Endothelial cell of umbilical vein (primary cell): ENCODE data around the gene GAS7. TPM values are rescaled to one million over a fixed set of nuclear protein-coding genes. Genes with fewer than 3 reads are reported as not detected.

Source experiments
- BruUV-seq: library from RNA; stranded (reverse); fragments of 400-500 nt; replicated peaks from 2 replicates; lab custom pipeline; 2021; lab: Mats Ljungman, UMichigan
- CTCF ChIA-PET: fragments of 300-600, 350-600 bp; sonication (Branson Sonifier 250); formaldehyde crosslinking; loops from one replicate; lab custom pipeline; 2021; ENCODE audit warnings: antibody characterized with exemption, inconsistent platforms; lab: Charles Lee
- POLR2A ChIA-PET: fragments of 300-600, 350-600 bp; sonication (Branson Sonifier 250); formaldehyde crosslinking; loops from one replicate; lab custom pipeline; 2021; ENCODE audit warnings: antibody characterized with exemption, inconsistent platforms; lab: Charles Lee
- DNase-seq: peaks from one replicate; pipeline ENCODE4 v3.0.0-alpha.2; 2011; ENCODE audit warnings: low read depth, low spot score
- FAIRE-seq: peaks from 2 replicates; lab custom pipeline; 2011; peaks lifted over from hg19 to GRCh38; lab: Jason Lieb, UNC
- H2AFZ ChIP-seq: 2 replicates; pipeline ENCODE4 v1.6.0; 2012; ENCODE audit warnings: low read depth, low read length, control low read depth, inconsistent platforms
- H3K27ac ChIP-seq: 2 replicates; pipeline ENCODE4 v1.5.1; 2011; ENCODE audit warnings: low read depth, mild to moderate bottlenecking, control low read depth, low read length, moderate library complexity; ENCODE audit not compliant: insufficient read depth
- H3K27me3 ChIP-seq, 2 experiments: 2 replicates each; pipeline versions ENCODE4 v1.6.0 to v1.6.1; 2011; ENCODE audit warnings: low read length in 2 of 2, mixed read lengths in 1 of 2; ENCODE audit not compliant: control insufficient read depth in 2 of 2, insufficient read depth in 2 of 2
- H3K36me3 ChIP-seq, 2 experiments: 2 replicates in 1 of 2; 3 replicates in 1 of 2; pipeline ENCODE4 v1.5.1; 2011; ENCODE audit warnings: low read length in 2 of 2, mild to moderate bottlenecking in 1 of 2, moderate library complexity in 1 of 2; ENCODE audit not compliant: control insufficient read depth in 2 of 2, insufficient read depth in 2 of 2; ENCODE audit errors: extremely low read depth in 1 of 2
- H3K4me1 ChIP-seq: 3 replicates; pipeline ENCODE4 v1.5.1; 2011; ENCODE audit warnings: mild to moderate bottlenecking, low read length; ENCODE audit not compliant: control insufficient read depth, insufficient read depth; ENCODE audit errors: extremely low read depth
- H3K4me2 ChIP-seq: 2 replicates; pipeline ENCODE4 v1.6.1; 2011; ENCODE audit warnings: low read length, control low read depth, mixed read lengths; ENCODE audit not compliant: insufficient read depth
- H3K4me3 ChIP-seq, 3 experiments: fragments of 200-600 bp in 1 of 3; sonication (generic), shearing (Covaris generic) in 1 of 3; replicated peaks in 1 of 3; 2 replicates each; pipeline ENCODE4 v1.5.1; 2011 to 2016; ENCODE audit warnings: control low read depth in 3 of 3, low read length in 3 of 3, mild to moderate bottlenecking in 2 of 3, inconsistent platforms in 1 of 3, low read depth in 1 of 3, moderate library complexity in 1 of 3; ENCODE audit not compliant: insufficient read depth in 1 of 3
- H3K79me2 ChIP-seq: 2 replicates; pipeline ENCODE4 v1.6.0; 2012; ENCODE audit warnings: low read length, inconsistent platforms; ENCODE audit not compliant: control insufficient read depth, insufficient read depth
- H3K9ac ChIP-seq: replicated peaks from 2 replicates; pipeline ENCODE3; 2011; ENCODE audit warnings: low read length, control low read depth; ENCODE audit not compliant: insufficient read depth; ENCODE audit errors: extremely low read depth
- H3K9me1 ChIP-seq: replicated peaks from 3 replicates; pipeline ENCODE4 v1.6.0; 2011; ENCODE audit warnings: mild to moderate bottlenecking, low read length; ENCODE audit not compliant: control insufficient read depth, insufficient read depth; ENCODE audit errors: extremely low read depth
- H3K9me3 ChIP-seq: replicated peaks from 2 replicates; pipeline ENCODE4 v1.5.1; 2012; ENCODE audit warnings: low read length, inconsistent platforms; ENCODE audit not compliant: control insufficient read depth, insufficient read depth
- H4K20me1 ChIP-seq: replicated peaks from 2 replicates; pipeline ENCODE3; 2011; ENCODE audit warnings: mild to moderate bottlenecking, low read length; ENCODE audit not compliant: control insufficient read depth, insufficient read depth; ENCODE audit errors: extremely low read depth
- EZH2 ChIP-seq: IDR thresholded peaks from 2 replicates; pipeline ENCODE4 v1.6.1; 2012; ENCODE audit warnings: borderline replicate concordance, low read depth, mild to moderate bottlenecking, moderate library complexity, low read length, inconsistent platforms; ENCODE audit not compliant: severe bottlenecking
- FOS ChIP-seq: IDR thresholded peaks from 2 replicates; pipeline ENCODE4 v1.6.1; 2011; ENCODE audit warnings: mild to moderate bottlenecking, low read length, moderate library complexity, borderline replicate concordance; ENCODE audit not compliant: insufficient read depth
- JUN ChIP-seq: IDR thresholded peaks from 2 replicates; pipeline ENCODE4 v1.6.1; 2011; ENCODE audit warnings: borderline replicate concordance, low read depth; ENCODE audit not compliant: insufficient read length, insufficient read depth
- MYC ChIP-seq: IDR thresholded peaks from one replicate; pipeline ENCODE4 v1.6.1; 2011; ENCODE audit warnings: mild to moderate bottlenecking, low read depth, low read length
- POLR2AphosphoS5 ChIP-seq: IDR thresholded peaks from 2 replicates; pipeline ENCODE4 v1.6.1; 2012; ENCODE audit warnings: low read depth, mild to moderate bottlenecking, control low read depth, low read length, moderate library complexity; ENCODE audit not compliant: insufficient read depth
- dilution Hi-C: fragments of 300-500 bp; cut with MboI; formaldehyde crosslinking; loops from one replicate; pipeline ENCODE4 v1.15.0; 2019; ENCODE audit warnings: low sequenced_read_pairs; ENCODE audit not compliant: extremely low pct_ligation_motif_present
- intact Hi-C: fragments of 100-400 bp; cut with micrococcal nuclease; formaldehyde crosslinking; loops from one replicate; pipeline ENCODE4 v1.10.0; 2022
- polyA plus RNA-seq, 4 experiments: library from polyadenylated mRNA; depleted of rRNA in 3 of 4; stranded (reverse) in 3 of 4; unstranded in 1 of 4; fragments of >200 nt; gene quantifications; 2 replicates each; pipeline versions ENCODE4 v1.2.1 to v1.2.3, GENCODE V29; 2011 to 2012; ENCODE audit warnings: missing spikeins in 1 of 4
- total RNA-seq: library from RNA; stranded (reverse); gene quantifications from 2 replicates; pipeline ENCODE4 v1.2.3, GENCODE V29; 2021
- TF ChIP-seq, protein P1 (sequence below): IDR thresholded peaks from 2 replicates; pipeline ENCODE4 v1.6.1; 2011; ENCODE audit not compliant: insufficient read depth, insufficient read length
- TF ChIP-seq, protein P2 (sequence below), 2 donors: IDR thresholded peaks; 1 replicate in 1 of 2; 2 replicates in 1 of 2; pipeline ENCODE4 v1.5.1; 2011; ENCODE audit warnings: low read length in 2 of 2, mild to moderate bottlenecking in 2 of 2, moderate library complexity in 2 of 2, control low read depth in 1 of 2, inconsistent platforms in 1 of 2, low read depth in 1 of 2; ENCODE audit not compliant: insufficient read depth in 1 of 2; ENCODE audit errors: extremely low read depth in 1 of 2

GAS7 gene
- total and polyA plus RNA-seq, 2 donors (not counting 3 experiments of a cell fraction or from before 2014, with no cell fraction given): not detected

DNA sequence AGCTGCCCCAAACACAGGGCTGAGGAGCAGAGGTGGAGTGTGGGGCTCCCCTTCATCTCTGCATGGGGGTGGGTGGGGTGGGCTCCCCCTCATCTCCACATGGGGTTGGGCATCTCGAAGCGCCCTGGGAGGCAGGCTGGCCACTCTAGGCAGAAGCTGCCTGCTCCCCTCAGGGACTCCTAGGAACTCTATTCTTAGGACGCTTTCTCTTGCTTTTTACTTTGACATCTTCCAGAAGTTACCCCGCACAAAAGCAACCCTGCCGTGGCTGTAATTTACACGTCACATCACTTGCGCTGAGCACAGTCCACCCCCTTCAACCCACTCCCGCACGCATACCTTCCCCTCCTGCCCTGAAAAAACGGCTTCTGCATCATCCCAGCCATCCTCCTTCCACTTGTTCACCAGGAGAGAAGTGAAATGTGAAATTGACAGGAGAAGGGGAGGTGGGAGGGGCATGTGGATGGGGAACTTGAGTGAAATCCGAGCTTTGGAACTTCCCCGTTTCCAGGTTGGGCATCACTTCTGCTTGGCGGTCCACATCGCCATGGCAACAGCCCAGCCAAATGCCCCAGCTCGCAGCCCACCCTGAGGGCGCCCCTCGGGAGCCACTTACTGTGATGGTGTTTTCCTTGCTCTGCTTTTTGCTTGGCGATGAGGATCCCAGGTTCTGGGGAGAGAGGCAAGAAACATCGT lies 239.7 kb downstream of the GAS7 start:
- no peaks in the 10 kb centered on the region for H3K36me3 ChIP-seq
- H3K4me3 ChIP-seq: no peak overlapping the region
- no peak overlapping the region for H3K4me2 ChIP-seq
- TF ChIP-seq MYC (no peak), JUN (no peak), POLR2AphosphoS5 (no peak), EZH2 (no peak), FOS (no peak)
- TF ChIP-seq, protein P1, sequence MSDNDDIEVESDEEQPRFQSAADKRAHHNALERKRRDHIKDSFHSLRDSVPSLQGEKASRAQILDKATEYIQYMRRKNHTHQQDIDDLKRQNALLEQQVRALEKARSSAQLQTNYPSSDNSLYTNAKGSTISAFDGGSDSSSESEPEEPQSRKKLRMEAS: no peak
- TF ChIP-seq, protein P2, sequence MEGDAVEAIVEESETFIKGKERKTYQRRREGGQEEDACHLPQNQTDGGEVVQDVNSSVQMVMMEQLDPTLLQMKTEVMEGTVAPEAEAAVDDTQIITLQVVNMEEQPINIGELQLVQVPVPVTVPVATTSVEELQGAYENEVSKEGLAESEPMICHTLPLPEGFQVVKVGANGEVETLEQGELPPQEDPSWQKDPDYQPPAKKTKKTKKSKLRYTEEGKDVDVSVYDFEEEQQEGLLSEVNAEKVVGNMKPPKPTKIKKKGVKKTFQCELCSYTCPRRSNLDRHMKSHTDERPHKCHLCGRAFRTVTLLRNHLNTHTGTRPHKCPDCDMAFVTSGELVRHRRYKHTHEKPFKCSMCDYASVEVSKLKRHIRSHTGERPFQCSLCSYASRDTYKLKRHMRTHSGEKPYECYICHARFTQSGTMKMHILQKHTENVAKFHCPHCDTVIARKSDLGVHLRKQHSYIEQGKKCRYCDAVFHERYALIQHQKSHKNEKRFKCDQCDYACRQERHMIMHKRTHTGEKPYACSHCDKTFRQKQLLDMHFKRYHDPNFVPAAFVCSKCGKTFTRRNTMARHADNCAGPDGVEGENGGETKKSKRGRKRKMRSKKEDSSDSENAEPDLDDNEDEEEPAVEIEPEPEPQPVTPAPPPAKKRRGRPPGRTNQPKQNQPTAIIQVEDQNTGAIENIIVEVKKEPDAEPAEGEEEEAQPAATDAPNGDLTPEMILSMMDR (IDR thresholded peaks at IDR 0.05; ENCODE audit: extremely low read depth in 1 of 2, insufficient read depth in 1 of 2, low read depth in 1 of 2, low read length in 2 of 2): no peak
- no peaks in the 10 kb centered on the region for H3K9me1 ChIP-seq
- H3K79me2 ChIP-seq: no peaks in the 10 kb centered on the region
- H2AFZ ChIP-seq: no peak overlapping the region
- dilution Hi-C loops: no loop called here
- no peaks in the 10 kb centered on the region for H3K27me3 ChIP-seq
- no TSS peak for BruUV-seq
- no peaks in the 10 kb centered on the region for H3K4me1 ChIP-seq
- intact Hi-C loops: no loop called here
- POLR2A ChIA-PET: no interaction called here
- CTCF ChIA-PET: no interaction called here
- FAIRE-seq (no peak), DNase-seq (no peak)
- H3K9me3 ChIP-seq: peaks cover 3% of the 10 kb centered on the region
- no peak overlapping the region for H3K9ac ChIP-seq
- no peaks in the 10 kb centered on the region for H4K20me1 ChIP-seq
- no peak overlapping the region for H3K27ac ChIP-seq
